A172 (cell line): ENCODE results near the gene KHSRP. TPM values are rescaled to one million over a fixed set of nuclear protein-coding genes. Genes with fewer than 3 reads are reported as not detected.

Experiments
- DNase-seq: peaks from one replicate; pipeline ENCODE4 v3.0.0-alpha.2; 2015; ENCODE audit warnings: low spot score
- total RNA-seq: library from RNA; depleted of rRNA; stranded (reverse); fragments of >200 nt; shearing (Covaris generic); gene quantifications from 2 replicates; pipeline ENCODE4 v1.2.3, GENCODE V29; 2014; rRNA removed

KHSRP gene
- total RNA-seq = 100.0 and 131 TPM in 2 replicates

- DNase-seq = no peak
Measured at GRCh38 chr19:6424195-6424938, at the start of gene KHSRP. TSS of gene KHSRP (minus strand) at chr19:6424811. CDS start at chr19:6424701, 110 bp downstream.

DNA sequence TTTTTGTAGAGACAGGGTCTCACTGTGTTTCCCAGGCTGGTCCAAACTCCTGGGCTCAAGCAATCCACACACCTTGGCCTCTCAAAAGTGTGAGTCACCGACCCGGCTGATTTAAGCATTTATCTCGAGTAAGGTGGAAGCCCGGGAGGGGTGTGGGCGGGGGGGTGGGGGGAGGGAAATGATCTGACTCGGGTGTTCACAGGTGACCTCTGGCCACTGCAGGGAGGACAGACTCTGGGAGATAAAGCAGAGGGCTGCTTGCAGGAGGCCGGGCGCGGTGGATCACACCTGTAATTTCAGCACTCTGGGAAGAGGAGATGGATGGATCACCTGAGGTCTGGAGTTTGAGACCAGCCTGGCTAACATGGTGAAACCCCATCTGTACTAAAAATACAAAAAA lies 49.0 kb upstream of the KHSRP start:
- DNase-seq = no peak

GRCh38 chr19:6472713-6473112 lies 48.1 kb upstream of the KHSRP start:
- no peak for DNase-seq

GRCh38 chr19:6471076-6471475 lies 46.5 kb upstream of the KHSRP start:
- no peak for DNase-seq

- no peak for DNase-seq
Measured at GRCh38 chr19:6470173-6470572, 45.6 kb upstream of the KHSRP start.

DNA sequence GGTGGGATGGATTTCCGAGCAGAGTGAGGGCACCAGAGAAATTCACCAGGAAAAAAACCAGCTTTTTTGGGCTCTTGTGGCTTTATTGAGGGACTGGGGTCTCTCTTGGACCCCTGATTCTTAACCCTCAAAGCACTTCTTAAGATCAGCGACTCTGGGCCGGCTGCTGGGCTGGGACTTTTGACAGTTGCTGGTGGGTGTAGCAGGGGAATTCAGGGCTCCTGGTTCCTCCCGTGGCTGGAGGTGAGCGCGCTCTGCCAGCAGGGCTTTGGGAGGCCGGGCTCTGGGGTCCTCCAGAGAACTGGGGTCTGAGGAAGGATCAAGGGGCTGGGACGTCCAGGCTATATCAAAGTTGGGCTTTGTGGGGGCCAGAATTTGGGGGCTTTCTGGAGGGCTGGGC lies 42.8 kb upstream of the KHSRP start:
- DNase-seq = no peak

- DNase-seq = no peak
Measured at GRCh38 chr19:6466526-6467248, 42.1 kb upstream of the KHSRP start.

GRCh38 chr19:6465663-6466062 lies 41.1 kb upstream of the KHSRP start:
- DNase-seq = no peak

DNA sequence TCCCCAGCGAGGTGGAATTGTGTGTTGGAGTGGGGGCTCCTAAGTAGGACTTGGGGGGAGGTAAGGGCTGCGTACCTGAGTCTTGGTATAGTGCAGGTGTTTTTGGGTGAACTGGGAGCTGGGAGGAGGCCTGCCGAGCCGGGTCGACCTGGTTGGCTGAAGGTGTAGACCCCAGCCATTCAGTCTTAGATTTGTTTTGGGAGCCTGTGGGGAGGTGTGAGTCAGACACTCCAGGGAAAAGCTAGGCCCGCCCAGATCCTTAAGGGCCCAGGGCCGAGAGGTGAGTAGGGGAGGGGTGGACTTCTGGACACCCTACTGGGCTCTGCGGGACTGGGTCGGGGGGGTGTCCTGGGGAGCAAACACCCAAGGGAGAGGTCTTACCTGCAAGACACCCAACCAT lies 40.4 kb upstream of the KHSRP start:
- no peak for DNase-seq

GRCh38 chr19:6464070-6464873 lies 39.7 kb upstream of the KHSRP start, which contains the start of gene CRB3:
TSS of gene CRB3 (plus strand) at chr19:6464271. CDS start at chr19:6464702, 431 bp downstream.
- DNase-seq = no peak

DNA sequence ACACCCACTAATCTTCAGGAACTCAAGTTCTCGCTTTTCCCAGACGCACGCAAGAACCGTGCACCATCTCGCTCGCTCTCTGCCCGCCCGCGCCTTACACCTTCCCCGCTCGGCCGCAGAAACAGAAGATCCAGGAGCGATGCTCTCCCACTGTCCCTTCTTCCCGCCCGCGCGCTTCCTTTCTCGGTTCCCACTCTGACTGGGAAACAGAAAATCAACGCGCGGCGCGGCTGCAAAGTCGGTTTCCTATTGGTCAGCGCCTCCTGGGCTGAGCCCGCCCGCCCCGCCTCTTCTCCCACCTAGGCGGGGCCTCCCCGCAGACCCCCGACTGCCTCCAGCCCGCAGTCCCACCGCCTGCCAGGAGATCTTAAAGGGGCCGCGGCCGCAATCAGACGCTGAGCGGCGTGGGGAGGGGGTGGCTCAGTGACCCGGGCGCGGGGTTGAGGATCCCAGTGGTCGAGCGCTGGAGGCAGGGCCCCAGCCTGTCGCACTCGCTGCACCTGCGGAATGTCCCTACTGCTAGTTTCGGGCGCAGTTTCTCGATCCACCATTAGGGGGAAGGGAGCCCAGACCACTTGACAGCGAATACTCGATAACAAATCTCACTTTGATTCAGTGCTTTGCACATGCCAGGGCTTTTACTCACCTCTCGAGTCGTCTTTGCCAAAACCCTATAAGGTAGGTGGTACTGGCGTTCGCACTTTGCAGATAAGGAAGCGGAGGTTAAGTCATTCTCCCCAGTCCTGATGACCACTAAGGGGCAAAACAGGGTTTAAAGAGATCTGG lies 35.7 kb upstream of the KHSRP start:
- DNase-seq = peak; percentile 98

DNA sequence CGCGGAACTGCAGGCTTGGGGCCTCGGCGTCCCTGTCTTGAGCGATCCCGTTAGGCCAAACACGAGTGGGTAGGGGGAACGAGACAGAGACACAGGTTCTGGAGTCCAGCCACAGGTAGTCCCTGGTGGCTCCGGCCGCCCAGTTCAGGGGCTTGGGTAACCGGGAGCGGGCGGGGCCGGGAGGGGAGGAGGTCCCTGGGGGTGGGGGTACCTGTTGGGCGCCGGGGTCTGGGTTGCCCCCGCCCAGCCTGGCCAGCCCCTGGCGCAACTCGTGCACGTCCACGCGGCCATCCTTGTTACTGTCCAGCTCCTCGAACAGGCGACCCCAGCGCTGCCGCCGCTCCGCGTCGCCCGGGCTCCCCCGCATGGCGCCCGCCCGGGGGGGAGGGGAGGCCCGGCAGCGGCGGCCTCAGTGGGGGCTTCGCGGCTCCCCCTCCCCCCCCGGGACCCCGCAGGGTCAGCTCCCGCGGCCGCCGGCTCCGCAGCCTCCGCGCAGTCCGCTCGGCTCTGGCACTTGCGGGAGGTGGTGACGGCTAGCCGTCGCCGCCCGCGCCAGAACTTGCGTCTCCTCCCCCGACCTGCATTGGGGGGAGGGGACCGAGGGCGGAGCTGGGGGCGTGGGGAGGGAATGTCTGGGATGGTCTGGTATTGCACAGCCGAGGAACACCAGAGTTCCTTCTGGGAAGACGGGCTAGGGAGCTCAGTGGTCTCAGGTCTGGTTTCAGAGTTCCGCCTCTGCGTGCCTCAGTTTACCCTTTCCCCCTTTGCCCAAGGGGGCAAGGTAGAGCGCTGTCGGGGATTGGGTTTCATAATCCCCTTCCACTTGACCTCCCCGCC lies 34.9 kb upstream of the KHSRP start, which contains the start of gene SLC25A23:
SLC25A23 (minus strand) TSS at position 531 of the 837 bp plus-strand sequence; CDS start at position 367, 164 bp downstream.
- peak; percentile 65 for DNase-seq

GRCh38 chr19:6458695-6459261 lies 34.2 kb upstream of the KHSRP start:
- DNase-seq = no peak

GRCh38 chr19:6457958-6458694 lies 33.5 kb upstream of the KHSRP start:
- peak; percentile 30 for DNase-seq

- DNase-seq = no peak
Measured at GRCh38 chr19:6455924-6456323, 31.3 kb upstream of the KHSRP start.

GRCh38 chr19:6453951-6454565 lies 29.4 kb upstream of the KHSRP start:
- DNase-seq = no peak

- DNase-seq = no peak
Measured at GRCh38 chr19:6452899-6453298, 28.3 kb upstream of the KHSRP start.

- no peak for DNase-seq
Measured at GRCh38 chr19:6452223-6452614, 27.6 kb upstream of the KHSRP start.
